Activated CD4-positive, alpha-beta T cell treated with anti-CD3 and anti-CD28 coated beads, Interleukin-2, amount 50 U/mL, for 24 hours (primary cell): ENCODE results near the gene SAC3D1.
"Not testable (repeated sequence)": the region's sequence is repeated elsewhere in the genome, so short reads cannot be mapped to it uniquely, and the experiment has no call there.

Source experiments
- DNase-seq, 2 donors: peaks; one replicate each; pipeline ENCODE4 v3.0.0-alpha.2; 2020; ENCODE audit warnings: low read depth in 1 of 2, low spot score in 1 of 2

The SAC3D1 gene

DNA sequence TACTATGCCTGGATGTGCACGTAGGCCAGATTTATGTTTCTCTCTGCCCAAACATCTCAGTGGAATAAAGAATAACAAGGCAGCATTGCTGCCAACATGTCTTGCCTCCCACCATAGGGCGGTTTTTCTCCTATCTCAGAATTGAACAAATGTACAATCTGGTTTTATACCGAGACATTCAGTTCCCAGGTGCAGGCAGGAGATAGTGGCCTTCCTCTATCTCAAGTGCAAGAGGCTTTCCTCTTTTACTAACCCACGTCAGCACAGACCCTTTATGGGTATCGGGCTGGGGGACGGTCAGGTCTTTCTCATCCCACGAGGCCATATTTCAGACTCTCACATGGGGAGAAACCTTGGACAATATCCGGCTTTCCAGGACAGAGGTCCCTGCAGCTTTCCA, 17.5 kb upstream of the SAC3D1 start:
- not testable (repeated sequence) for DNase-seq

DNA sequence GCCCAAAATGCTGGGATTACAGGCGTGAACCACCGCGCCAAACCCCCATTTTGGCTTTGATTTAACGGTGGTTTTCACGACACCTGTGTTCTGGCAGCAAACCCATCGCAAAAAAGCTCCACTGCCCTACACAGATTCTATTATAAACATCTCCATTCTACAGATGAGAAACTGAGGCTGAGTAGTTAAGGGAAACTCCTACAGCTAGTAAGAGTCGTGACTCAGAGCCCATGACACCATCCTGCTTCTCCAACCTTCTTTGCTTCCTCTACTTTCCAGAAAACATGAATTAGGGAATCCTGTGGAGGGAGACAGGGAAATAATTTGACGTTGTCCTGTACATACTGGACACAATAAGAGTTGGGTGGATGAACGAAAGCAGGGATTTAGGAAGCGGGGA, 14.2 kb upstream of the SAC3D1 start:
- DNase-seq = no peak

DNA sequence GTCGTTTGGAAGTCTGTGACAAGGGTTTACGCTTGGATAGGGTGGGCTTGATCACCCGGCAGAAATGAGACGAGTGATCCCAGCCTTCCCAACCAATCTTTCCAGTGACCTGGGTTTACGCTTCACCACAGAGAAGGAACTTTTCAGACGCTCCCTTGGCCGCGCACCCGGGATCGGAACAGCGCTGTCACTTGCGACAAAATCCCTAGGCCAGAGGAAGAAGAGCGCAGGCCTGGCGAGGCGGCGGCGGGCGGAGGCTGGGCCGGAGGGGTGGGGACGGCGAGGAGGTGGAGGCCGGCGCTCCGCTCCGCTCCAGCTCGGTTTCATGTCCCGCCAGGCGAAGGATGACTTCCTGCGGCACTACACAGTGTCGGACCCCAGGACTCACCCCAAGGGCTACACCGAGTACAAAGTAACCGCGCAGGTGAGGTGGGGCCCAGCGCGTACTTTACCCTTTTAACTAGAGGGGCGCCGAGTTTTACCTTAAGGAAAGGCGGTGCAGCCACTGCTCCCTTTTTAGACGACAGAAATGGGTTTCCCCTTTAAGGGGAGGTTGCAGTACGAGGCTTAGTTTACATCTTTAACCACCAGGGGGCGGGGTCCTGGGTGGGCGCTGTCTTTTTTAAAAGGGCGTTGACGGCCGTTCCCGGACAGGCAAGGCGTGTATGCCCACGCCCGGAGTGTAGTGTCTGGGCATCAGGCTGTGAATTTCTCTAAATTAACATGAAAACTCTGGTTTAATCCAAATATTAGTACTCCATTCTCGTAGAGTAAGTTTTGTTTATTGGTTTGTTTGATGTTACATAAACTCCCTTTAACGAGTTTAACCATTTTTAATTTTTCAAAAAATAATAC, 13.6 kb upstream of the SAC3D1 start, which contains the start of gene SNX15:
TSS of gene SNX15 (plus strand) at position 227 of the 855 bp plus-strand sequence. CDS start at position 326, 99 bp downstream.
- peak; percentile 59 to 91 for DNase-seq

DNA sequence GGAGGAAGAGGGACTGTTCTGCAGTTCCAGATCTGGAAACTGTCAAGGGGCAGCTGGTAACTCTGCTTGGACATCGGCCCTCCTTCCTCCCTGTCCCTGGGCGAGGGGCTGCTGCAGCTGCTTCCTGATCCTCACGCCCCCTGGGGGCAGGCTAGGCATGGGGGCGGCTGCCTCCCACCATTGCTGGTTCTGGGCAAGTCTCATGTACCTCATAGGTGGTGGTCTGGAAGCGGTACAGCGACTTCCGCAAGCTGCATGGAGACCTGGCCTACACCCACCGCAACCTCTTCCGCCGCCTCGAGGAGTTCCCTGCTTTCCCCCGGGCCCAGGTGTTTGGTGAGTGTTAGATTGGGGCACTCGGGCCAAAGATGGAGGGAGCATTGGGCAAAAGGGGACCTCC, 8.8 kb upstream of the SAC3D1 start:
- DNase-seq = no peak

DNA sequence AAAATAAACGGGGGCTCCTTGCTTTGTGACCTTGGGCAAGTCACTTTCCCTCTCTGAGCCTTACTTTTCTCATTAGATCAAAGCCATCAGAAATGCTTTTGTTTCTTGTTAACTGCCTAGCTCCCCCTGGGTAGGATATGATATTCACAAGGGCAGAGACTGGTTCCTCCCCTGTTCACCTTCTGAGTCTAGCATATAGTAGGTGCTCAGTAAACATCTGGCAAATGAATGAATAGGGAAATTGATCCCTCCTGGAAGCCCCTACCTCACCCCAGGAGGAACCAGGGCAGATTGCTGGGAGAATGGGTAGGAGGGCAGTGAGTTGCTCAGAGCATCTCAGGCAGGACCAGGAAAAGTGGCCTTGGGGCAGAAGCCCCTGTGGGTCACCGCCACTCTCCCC, 6.6 kb upstream of the SAC3D1 start:
- no peak for DNase-seq

DNA sequence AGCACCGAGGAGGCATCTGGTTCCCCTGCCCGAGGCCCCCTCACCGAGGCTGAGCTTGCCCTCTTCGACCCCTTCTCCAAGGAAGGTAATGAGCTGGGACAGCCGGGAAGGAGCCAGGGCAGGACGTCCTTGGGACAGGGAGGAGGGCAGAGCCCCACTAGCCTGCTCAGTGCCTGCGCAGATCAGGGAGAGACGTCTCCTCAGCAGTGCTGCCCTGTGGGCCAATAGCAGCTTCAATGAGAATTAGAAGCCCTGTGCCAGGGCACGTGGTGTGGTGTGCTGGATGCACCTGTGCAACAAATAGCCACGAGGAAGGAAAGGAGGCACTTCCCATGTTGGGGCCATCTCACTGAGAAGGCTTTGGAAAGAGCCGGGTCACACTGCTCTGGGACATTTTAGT, 5.4 kb upstream of the SAC3D1 start:
- no peak for DNase-seq

DNA sequence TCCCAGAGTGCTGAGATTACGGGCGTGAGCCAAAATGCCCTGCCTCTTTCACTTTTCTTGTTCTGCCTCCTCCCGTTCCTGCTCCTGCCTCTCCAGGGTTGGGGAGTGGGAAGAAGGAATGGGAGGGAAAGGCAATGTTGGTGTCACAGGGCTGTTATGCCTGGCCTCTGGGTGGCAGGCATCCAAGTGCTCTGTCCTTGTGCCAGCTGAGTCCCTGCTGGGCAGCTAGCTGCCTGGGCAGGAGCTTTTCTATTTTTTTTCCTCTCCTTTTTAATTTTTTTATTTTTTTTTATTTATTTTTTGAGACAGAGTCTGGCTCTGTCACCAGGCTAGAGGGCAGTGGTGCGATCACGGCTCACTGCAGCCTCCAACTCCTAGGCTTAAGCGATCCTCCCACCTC, 4.1 kb upstream of the SAC3D1 start:
- no peak for DNase-seq

DNA sequence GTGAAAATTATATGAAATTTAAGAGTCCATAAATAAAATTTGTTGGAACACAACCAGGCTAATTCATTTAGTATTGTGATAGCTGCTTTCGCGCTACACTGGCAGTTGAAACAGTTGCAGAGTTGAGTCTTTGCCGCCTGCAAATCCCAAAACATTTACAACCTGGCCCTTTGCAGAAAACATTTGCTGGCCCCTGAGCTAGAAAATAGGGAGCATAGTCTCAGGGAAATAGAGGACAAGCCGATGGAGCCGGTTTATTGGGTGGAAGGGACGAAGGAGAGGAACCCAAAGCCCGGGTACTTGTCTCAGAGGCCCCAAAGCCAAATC, 527 bp upstream of the SAC3D1 start:
- DNase-seq = no peak

DNA sequence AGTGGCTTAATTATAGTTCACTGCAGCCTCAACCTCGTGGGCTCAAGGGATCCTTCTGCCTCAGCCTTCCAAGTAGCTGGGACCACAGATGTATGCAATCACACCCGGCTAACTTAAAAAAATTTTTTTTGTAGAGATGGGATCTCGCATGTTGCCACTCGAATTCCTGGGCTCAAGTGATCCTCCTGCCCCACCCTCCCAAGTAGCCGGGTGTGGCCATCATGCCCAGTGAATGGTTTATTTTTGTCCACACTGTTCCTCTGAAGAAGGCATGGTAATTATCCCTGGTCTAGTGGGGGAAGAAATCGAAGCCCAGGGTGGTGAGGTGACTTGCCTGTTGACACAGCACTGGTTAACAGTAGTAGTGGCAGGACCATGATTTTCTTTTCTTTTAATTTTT, 1.9 kb downstream of the SAC3D1 start:
- no peak for DNase-seq

DNA sequence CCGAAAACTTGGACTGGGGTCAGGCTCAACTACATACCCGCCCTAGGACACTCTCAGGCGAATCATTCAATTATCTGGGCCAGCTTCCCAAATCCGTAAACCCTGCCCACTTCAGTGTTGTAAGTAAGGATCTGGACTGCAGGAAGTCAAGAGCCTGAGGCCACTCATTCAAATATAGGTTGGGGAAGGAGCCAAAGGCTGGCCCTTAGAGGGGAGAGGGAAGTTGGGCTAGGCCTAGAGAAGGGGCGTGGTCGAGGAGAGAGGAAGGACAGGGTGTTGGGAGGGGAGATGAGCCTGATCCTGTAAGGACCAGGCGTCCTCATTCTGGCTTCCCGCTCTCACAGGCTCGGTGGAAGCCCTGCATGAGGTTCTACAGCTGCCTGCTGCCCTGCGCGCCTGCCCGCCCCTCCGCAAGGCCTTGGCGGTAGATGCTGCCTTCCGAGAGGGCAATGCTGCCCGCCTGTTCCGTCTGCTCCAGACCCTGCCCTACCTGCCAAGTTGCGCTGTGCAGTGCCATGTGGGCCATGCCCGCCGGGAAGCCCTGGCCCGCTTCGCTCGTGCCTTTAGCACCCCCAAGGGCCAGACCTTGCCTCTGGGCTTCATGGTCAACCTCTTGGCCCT, 3.0 kb downstream of the SAC3D1 start:
- no peak for DNase-seq

DNA sequence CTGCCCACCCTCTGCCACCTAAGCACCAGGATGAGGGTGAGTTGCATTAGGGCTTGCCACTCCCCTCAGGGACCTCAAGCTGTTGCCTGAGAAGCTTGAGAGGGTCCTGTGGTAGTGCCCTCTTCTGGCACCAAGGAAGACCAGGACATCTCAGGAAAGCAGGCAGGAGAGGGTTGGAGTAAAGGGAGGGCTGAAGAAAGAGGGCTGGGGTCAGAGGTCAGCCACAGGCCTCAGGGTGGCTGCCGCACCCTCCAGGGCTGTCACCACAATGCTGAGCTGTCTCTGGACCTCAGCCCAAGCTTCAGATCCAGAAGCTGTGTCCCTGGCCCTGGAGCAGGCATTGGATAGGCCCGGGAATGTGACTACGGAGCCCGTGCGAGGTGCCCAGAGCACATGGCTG, 4.1 kb downstream of the SAC3D1 start:
- no peak for DNase-seq

DNA sequence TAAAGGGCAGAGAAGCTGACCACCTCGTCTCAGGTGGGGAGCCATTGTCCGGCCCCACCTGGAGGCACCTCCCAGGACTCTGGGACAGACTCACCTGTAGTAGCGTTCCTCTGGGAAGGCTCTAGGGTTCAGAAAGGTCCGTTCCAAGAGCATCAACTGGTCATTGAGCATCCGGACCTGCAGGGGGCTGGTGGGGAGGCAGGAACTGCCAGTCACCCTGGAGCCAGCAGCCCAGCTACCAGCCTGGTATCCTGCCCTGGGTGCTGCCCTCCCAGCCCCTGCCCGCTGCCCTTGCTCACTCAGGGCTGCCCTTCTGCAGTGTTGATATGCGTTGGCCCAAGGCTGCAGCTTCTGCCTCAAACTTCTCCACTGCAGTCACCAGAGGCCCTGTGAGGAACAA, 4.7 kb downstream of the SAC3D1 start:
- no peak for DNase-seq

DNA sequence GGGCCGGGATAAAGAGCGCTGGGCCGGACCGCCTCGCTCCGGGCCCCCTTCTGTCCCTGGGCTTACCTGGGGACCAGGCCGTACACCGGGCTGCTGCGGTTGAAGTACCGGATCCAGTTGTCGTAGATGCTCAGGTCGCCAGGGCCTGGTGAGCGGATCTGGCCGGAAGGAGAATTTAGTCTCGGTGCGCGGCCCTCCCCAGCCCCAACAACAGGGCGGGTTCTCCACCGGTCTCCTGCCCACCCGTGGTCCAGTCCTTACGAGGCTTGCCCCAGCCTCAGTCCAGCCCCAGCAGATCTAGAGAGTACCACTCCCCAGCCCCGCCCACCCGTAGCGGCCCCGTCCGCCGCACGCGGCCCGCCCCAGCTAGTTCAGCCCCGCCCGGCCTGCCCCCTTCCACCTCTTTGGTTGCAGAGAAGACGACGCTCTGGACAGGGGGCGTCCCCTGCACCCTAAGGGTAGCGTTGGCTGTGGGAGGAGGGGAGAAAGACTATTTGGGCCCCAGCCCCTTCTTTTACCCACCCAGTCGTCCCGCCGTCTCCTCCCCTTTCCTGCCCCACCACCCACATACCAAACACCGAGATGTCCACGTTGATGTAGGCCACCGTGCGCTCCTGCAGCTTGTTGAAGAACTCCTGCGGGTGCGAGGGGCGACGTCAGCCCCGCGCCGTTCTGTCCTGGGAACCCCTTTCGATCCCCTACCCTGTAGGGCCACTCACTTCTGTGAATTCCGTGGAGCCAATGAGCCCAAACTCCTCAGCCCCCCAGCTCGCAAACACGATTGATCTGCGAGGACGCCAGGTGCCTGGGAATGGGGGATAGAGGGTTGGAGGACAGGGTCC, 6.8 kb downstream of the SAC3D1 start:
- no peak for DNase-seq

DNA sequence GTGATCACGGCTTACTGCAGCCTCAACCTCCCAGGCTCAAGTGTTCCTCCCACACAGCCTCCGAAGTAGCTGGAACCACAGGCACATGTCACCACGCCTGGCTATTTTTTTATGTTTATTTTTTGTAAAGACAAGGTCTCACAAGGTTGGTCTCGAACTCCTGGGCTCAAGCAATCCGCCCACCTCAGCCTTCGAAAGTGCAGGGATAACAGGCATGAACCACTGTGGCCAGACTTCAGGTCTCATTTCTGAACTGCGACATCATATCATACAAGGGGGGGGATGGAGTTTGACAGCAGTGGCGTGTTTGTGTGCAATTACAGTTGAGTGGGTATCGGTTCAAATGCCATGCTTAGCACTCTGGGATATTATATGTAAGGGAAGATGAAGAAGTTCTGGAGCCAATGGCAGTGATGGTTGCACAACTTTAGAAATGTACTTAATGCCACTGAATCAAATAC, 10.4 kb downstream of the SAC3D1 start:
- no peak for DNase-seq

DNA sequence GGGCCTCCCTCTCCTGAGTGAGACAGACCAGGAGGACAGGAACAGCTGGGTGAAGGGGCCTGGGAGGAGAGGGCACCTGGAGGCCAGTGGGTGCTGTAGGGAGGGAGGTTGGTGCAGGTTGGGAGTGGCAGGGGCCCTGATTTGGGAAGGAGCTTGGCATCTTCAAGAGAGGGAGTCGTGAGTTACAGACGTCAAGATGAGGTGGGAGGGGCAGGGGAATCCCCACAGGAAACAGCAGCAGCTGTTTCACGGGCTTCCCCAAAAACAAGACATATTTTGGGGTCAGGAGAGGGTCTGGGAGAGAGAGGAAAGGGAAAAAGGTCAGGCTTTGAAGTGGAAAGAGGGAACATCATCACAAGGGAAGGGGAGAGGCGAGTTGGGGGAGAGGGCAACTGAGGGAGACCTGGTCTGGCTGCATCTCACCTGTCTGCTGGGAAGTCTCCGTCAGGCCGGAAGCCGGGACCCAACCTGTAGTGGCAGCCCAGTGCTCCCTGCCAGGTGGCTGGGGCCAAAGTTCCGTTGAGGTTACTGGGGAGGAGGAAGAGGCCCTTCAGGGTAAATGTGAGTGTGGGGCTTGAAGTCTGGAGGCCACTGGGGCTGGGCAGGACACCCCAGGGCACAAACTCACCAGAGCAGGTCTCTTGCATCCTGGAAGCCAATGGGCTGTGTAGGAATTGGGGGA, 13.0 kb downstream of the SAC3D1 start:
- no peak for DNase-seq

DNA sequence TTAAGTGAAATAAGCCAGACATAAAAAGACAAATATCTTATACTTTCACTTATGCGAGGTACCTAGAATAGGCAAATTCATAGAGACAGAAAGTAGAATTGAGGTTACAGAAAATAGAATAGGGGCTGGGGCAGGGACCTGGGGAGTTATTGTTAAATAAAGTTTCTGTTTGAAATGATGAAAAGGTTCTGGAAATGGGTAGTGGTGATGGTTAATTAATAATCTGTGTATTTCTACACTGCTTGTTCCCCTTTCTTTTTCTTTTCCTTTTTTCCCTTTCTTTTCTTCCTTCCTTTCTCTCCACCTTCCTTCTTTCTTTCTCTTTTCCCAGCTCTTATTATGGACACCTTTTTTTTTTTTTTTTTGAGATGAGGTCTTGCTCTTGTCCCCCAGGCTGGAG, 14.5 kb downstream of the SAC3D1 start:
- DNase-seq = no peak

DNA sequence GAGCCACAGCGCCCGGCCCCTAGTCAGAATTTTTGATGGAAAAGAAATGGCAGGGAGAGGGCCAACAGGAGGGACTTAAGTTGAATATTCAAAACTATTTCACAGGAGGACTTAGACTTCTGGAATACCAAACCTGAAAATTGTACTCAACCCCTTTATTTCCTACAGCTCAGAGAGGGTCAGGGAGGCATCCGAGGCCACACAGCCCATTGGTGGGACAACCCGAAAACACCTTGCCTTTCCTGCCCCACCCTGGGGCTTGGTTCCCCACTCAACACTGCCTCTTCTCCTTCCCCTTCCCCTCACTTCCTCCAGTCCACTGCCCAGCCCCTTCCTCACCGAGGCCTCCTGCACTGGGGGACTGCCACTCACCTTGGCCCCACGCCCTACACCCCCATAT, 16.0 kb downstream of the SAC3D1 start:
- DNase-seq = no peak

DNA sequence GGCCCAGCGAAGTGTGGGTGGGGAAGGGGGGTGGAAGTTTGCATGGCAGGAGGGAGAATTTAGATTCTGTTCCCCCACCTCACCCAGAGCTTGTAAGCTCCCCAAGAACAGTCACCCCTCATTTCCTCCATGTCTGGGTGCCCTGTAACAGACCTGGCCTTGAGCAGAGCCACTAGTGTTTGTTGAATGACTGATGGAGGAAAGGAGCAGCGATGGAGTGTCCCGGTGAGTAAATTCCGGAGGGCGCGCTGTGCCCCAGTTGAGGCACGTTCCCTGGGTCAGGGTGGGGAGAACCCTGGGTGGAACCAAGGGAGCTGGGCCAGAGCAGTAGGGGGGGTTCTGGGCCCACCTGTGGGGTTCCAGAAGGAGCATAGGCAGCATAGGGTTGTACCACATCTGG, 16.5 kb downstream of the SAC3D1 start:
- DNase-seq = no peak

DNA sequence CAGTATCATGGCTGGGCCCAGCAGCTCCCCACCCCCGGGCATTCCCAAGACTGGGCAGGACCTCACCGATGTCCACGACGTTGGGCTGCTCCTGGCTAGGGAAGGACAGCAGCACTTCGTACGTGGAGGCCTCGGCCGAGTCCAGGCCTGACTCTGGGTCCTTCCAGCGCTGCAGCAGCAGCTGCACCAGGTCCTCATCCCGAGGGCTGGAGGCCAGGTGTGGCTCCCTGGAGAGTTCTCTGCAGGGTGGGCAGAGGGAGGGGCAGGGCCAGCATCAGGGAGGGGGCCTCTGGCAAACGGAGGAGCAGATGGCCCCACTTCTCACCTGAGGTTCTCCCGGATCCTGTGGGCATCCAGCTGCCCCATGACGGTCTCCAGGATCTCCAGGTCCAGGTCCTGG, 17.0 kb downstream of the SAC3D1 start:
- DNase-seq = no peak

DNA sequence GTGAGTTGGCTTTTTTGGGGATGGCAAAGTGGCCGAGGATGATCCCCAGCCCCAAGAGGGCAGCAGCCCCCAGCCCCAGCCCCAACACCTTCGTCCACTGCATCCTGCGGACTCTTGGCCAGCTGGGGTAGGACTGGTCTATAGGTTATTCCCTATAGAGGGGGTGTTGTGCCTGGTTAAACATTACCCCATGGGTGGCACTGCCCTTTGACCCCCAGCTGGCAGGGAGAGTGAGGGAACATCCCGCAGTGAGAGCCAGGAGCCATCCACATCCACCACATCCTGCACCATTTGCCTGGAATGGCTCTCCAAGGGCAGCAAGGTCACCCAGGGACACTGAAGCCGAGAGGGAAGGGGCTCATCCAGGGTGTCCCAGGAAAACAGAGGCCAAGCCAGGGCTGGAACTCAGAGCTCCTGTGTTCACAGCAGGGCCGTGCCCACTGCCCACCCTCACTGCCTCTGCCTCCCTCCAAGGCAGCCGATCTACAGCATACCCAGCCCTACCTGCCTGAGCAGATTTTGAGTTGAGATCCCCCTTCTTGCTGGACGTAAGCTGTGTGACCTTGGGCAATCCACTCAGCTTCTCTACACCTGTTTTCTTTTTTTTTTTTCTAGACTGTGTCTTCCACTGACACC, 17.5 kb downstream of the SAC3D1 start, which contains the start of gene NAALADL1:
TSS of gene NAALADL1 (minus strand) at position 135 of the 636 bp plus-strand sequence. CDS start at position 103, 32 bp downstream.
- no peak for DNase-seq

DNA sequence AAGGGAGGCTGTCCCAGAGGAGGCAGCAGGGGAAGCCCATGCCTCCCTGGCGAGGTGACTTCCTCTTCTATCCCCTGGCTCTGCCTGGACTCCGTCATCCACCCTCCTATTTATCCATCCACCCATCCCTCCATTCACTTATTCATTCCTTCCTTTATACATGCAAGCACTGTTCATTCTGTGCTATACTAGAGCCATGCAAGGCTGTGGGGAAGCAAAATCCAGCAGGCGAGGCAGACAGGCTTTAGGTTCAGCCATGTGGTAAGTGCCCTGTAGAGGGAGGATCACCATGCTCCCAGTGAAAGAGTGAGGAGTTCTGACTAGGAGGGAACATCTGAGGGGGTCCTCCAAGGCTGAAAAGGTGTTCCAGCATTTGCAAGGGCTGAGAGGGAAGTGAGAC, 18.5 kb downstream of the SAC3D1 start:
- DNase-seq = no peak
